Measurements from ENCODE around the gene PEF1. TPM values are rescaled to one million over a fixed set of nuclear protein-coding genes. Genes with fewer than 3 reads are reported as not detected.

PEF1 gene
- total RNA-seq, 2 experiments from 2014 or later, result 55.2 to 58.0 TPM

DNA sequence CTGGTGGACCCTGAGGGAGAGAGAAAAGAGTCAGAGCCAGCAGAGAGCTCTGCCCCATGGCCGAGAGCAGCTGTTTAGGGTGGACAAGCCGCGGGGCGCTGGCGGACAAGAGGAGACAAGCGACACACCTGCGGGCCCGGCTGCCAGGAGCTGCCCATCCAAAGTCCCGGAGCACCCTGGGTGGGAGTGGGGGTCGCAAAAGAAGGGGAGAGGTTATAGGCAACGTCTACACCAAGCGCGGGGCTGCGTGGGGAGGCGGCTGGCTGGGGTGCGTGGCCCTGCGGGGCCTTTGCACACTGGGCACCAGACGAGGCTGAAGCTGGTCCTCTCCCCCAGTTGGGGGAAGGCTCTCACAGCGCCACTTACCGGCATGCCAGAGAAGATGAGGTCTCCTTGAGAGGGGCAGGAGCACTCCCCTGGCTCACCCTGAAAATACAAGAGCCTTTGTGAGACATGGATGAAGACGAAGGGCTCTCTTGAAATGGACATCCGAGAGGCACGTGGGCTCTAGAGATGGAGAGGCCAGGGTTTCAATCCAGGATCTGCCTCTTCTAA lies 35.1 kb upstream of the PEF1 start:
- Mint-ChIP-seq H3K9me3 (ENCODE audit: insufficient read depth) (no peaks in the 10 kb centered on the region), H3K4me3 (no peak overlapping the region), H3K27ac (no peak overlapping the region), H3K4me1 (ENCODE audit: low read depth) (no peaks in the 10 kb centered on the region), H3K36me3 (ENCODE audit: low read depth) (no peaks in the 10 kb centered on the region), H3K27me3 (ENCODE audit: low read depth) (peaks cover 10% of the 10 kb centered on the region)
- ChIA-PET CTCF (no interaction called here), POLR2A (no interaction called here)
- DNase-seq (no peak), ATAC-seq (no peak)

DNA sequence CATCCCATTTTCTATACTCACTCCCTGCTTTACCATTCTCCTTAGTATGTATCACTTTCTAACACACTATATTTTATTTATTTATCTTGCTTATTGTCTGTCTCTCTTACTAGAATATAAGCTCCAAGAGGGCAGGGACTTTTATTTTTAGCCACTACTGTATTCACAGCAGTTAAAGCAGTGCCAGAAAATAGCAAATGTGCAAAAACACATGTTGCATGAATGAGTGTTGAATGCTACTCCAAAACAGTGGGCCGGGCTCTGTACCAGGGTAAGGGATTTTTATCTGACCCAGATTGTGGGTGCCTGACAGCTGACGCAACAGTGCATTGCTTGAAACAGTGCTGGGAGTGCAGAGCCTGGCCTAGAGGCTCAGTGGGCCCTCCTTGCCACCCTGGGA lies 34.4 kb upstream of the PEF1 start:
- ATAC-seq (no peak), DNase-seq (no peak)
- peaks cover 10% of the 10 kb centered on the region for H3K27me3 Mint-ChIP-seq (ENCODE audit: low read depth)
- no peaks in the 10 kb centered on the region for H3K36me3 Mint-ChIP-seq (ENCODE audit: low read depth)
- H3K4me3 Mint-ChIP-seq, result no peak overlapping the region
- no peak overlapping the region for H3K27ac Mint-ChIP-seq
- ChIA-PET CTCF (no interaction called here), POLR2A (no interaction called here)
- no peaks in the 10 kb centered on the region for H3K9me3 Mint-ChIP-seq (ENCODE audit: insufficient read depth)
- H3K4me1 Mint-ChIP-seq (ENCODE audit: low read depth), result no peaks in the 10 kb centered on the region

DNA sequence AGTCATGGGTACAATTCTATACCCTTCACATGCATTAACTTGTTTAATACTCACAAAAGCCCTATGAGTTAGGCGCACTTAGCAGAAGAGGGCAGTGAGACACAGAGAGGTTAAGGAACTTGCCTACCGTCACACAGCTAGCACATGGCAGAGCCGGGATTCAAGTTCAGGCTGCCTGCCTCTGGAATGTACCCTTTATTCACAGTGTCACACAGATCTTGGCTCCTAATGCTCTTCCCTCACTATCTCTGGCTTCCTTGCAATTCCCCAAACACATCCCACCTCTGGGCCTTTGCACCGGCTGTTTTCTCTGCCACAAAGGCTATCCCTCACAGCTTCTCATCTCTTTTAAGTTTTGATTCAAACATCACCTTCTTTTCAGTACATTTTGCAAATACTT lies 34.0 kb upstream of the PEF1 start:
- DNase-seq (no peak), ATAC-seq (no peak)
- H3K36me3 Mint-ChIP-seq (ENCODE audit: low read depth), result no peaks in the 10 kb centered on the region
- H3K4me3 Mint-ChIP-seq, result no peak overlapping the region
- ChIA-PET CTCF (interaction anchor here (1.5 kb wide), 1 partner anchor 67 kb away, joined by 3 read pairs; no protein-coding TSS in a partner anchor), POLR2A (no interaction called here)
- H3K9me3 Mint-ChIP-seq (ENCODE audit: insufficient read depth), result no peaks in the 10 kb centered on the region
- no peak overlapping the region for H3K27ac Mint-ChIP-seq
- no peaks in the 10 kb centered on the region for H3K4me1 Mint-ChIP-seq (ENCODE audit: low read depth)
- peaks cover 10% of the 10 kb centered on the region for H3K27me3 Mint-ChIP-seq (ENCODE audit: low read depth)

DNA sequence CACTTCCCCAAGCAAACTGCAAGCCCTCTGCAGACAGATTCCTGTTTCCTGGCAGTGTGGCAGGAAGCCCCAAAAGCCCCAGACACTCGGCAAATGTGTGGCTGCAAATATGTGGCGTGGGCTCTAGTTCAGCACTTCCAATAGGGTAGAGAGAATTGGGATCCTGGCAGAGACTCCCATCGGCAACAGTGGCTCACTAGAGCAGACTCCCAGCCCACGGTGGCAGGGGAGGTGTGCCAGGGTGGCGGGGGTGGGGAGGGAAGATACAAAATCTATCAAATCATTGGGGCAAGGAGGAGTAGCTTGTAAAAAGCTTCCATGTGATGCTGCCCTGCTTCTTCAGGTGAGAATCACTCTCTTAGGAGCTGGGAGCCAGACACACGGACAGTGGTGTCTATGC lies 33.3 kb upstream of the PEF1 start:
- no peak overlapping the region for H3K4me3 Mint-ChIP-seq
- peaks cover 10% of the 10 kb centered on the region for H3K27me3 Mint-ChIP-seq (ENCODE audit: low read depth)
- no peak overlapping the region for H3K27ac Mint-ChIP-seq
- DNase-seq, result no peak
- no peaks in the 10 kb centered on the region for H3K9me3 Mint-ChIP-seq (ENCODE audit: insufficient read depth)
- no peaks in the 10 kb centered on the region for H3K36me3 Mint-ChIP-seq (ENCODE audit: low read depth)
- CTCF ChIA-PET, result interaction anchor here (0.7 to 1.6 kb wide), 3 partner anchors 39 to 111 kb away, joined by 3 to 6 read pairs (median 3); no protein-coding TSS in a partner anchor
- ATAC-seq, result no peak
- H3K4me1 Mint-ChIP-seq (ENCODE audit: low read depth), result no peaks in the 10 kb centered on the region
- POLR2A ChIA-PET, result no interaction called here

DNA sequence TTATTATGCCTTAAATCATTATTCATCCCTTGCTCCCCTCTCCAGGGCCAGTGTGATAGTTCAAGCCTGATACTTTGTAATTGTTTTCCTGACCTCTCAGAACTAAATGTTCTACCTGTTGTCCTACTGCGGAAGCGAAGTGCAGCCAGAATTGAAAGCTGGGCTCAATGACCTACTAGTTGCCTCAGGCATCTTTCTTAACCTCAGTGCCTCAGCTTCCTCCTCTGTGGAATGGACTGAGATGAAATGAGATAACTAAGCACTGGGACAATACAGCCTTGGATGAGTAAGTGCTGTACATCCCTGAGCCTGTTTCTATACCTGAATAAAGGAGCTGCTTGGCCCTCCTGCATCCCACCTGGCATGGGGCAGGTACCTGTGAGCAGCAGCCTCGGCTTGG lies 32.7 kb upstream of the PEF1 start:
- DNase-seq (no peak), ATAC-seq (no peak)
- H3K4me1 Mint-ChIP-seq (ENCODE audit: low read depth), result no peaks in the 10 kb centered on the region
- no peak overlapping the region for H3K4me3 Mint-ChIP-seq
- no peaks in the 10 kb centered on the region for H3K36me3 Mint-ChIP-seq (ENCODE audit: low read depth)
- H3K9me3 Mint-ChIP-seq (ENCODE audit: insufficient read depth), result no peaks in the 10 kb centered on the region
- ChIA-PET POLR2A (no interaction called here), CTCF (interaction anchor here (0.7 to 1.6 kb wide), 3 partner anchors 39 to 112 kb away, joined by 3 to 6 read pairs (median 3); no protein-coding TSS in a partner anchor)
- H3K27ac Mint-ChIP-seq, result no peak overlapping the region
- H3K27me3 Mint-ChIP-seq (ENCODE audit: low read depth), result peaks cover 10% of the 10 kb centered on the region

DNA sequence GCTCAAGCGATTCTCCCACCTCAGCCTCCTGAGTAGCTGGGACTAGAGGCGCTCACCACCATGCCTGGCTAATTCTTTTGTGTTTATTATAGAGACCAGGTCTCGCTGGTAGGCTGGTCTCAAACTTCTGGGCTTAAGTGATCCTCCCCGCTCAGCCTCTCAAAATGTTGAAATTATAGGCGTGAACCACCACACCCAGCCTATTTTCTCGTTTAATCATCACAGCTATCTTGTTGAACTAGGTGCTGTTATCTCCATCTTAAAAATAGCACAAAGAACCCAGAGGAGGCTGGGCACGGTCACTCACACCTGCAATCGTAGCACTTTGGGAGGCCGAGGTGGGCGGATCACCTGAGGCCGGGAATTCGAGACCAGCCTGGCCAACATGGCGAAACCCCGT lies 31.1 kb upstream of the PEF1 start:
- Mint-ChIP-seq H3K9me3 (ENCODE audit: insufficient read depth) (no peaks in the 10 kb centered on the region), H3K27ac (no peak overlapping the region), H3K4me3 (no peak overlapping the region), H3K27me3 (ENCODE audit: low read depth) (peaks cover 14% of the 10 kb centered on the region), H3K4me1 (ENCODE audit: low read depth) (peaks cover 2% of the 10 kb centered on the region), H3K36me3 (ENCODE audit: low read depth) (no peaks in the 10 kb centered on the region)
- no peak for ATAC-seq
- DNase-seq, result no peak
- ChIA-PET POLR2A (no interaction called here), CTCF (no interaction called here)

DNA sequence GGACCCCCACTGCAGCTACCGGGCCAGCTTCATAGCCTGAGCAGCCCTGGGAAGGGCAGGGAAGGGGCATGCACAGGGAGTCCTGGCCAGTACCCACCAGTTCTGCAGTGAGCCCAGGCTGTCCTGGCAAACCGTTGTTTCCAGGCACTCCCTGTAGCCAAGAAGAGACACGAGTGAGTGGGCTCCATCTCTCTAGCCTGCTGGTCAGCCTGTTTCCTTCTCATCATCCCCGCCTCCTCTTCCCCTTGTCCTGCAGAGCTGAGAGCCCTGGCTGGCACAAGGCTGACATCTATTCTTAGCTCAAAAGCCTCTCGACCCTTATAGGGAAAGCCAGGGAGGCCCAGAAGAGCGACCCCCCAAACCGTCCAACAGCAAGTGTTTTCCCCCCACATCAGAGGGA lies 30.5 kb upstream of the PEF1 start:
- CTCF ChIA-PET, result interaction anchor here (1.1 kb wide), 1 partner anchor 70 kb away, joined by 4 read pairs; no protein-coding TSS in a partner anchor
- no peak for ATAC-seq

DNA sequence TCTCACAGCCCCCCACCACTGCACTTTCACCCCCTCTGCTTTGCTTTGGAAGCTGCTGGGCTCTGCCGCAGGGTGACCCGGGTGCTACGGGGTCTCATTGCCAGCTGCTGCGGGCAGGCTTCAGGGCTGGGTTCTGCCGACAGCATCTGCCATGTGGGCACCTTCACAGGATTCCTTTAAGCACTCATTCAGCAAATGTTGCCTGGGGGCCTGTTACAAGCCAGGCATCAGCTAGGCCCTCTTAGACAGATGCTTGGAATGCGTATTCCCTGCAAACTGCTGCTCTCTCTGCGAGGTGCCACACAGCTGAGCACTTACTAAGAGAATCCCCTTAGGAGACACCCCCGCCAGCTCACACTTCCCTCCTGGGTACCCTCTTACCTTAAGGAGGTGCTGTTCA lies 29.9 kb upstream of the PEF1 start:
- DNase-seq, result no peak
- Mint-ChIP-seq H3K9me3 (ENCODE audit: insufficient read depth) (no peaks in the 10 kb centered on the region), H3K27me3 (ENCODE audit: low read depth) (peaks cover 21% of the 10 kb centered on the region), H3K36me3 (ENCODE audit: low read depth) (no peaks in the 10 kb centered on the region), H3K4me3 (no peak overlapping the region), H3K4me1 (ENCODE audit: low read depth) (peaks cover 6% of the 10 kb centered on the region), H3K27ac (no peak overlapping the region)
- ATAC-seq, result no peak
- POLR2A ChIA-PET, result no interaction called here
- CTCF ChIA-PET, result interaction anchor here (1.1 kb wide), 1 partner anchor 70 kb away, joined by 4 read pairs; no protein-coding TSS in a partner anchor

More for the DNA sequence above, 30.5 kb upstream of the PEF1 start:
- H3K36me3 Mint-ChIP-seq (ENCODE audit: low read depth), result no peaks in the 10 kb centered on the region
- peaks cover 17% of the 10 kb centered on the region for H3K27me3 Mint-ChIP-seq (ENCODE audit: low read depth)
- no peak overlapping the region for H3K4me3 Mint-ChIP-seq
- POLR2A ChIA-PET, result no interaction called here
- no peak for DNase-seq
- no peaks in the 10 kb centered on the region for H3K9me3 Mint-ChIP-seq (ENCODE audit: insufficient read depth)
- no peak overlapping the region for H3K27ac Mint-ChIP-seq
- H3K4me1 Mint-ChIP-seq (ENCODE audit: low read depth), result peaks cover 5% of the 10 kb centered on the region

DNA sequence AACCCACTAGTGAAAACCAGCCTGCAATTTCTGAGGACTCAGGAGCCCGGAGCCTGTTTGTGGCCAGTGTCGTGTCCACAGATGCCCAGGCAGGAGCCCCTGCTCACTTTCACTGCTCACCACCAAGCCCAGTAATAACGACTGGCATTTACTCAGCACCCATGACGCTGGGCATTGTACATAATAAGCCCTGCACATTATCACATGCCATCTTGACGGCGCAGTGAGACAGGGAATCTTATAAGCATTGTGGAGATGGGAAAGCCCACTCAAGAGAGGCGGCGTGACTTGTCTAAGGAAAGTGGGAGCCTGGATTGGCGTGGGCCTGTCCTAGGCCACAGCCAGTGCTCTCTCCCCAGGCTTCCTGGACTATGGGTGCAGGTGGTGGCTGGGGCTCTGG lies 28.8 kb upstream of the PEF1 start:
- DNase-seq, result no peak
- ChIA-PET CTCF (interaction anchor here (1.1 to 1.4 kb wide), 2 partner anchors 73 to 115 kb away, joined by 3 read pairs; no protein-coding TSS in a partner anchor), POLR2A (no interaction called here)
- no peak for ATAC-seq
- H3K9me3 Mint-ChIP-seq (ENCODE audit: insufficient read depth), result no peaks in the 10 kb centered on the region
- H3K27ac Mint-ChIP-seq, result no peak overlapping the region
- H3K4me1 Mint-ChIP-seq (ENCODE audit: low read depth), result peaks cover 6% of the 10 kb centered on the region
- no peak overlapping the region for H3K4me3 Mint-ChIP-seq
- H3K27me3 Mint-ChIP-seq (ENCODE audit: low read depth), result peaks cover 25% of the 10 kb centered on the region
- H3K36me3 Mint-ChIP-seq (ENCODE audit: low read depth), result no peaks in the 10 kb centered on the region

DNA sequence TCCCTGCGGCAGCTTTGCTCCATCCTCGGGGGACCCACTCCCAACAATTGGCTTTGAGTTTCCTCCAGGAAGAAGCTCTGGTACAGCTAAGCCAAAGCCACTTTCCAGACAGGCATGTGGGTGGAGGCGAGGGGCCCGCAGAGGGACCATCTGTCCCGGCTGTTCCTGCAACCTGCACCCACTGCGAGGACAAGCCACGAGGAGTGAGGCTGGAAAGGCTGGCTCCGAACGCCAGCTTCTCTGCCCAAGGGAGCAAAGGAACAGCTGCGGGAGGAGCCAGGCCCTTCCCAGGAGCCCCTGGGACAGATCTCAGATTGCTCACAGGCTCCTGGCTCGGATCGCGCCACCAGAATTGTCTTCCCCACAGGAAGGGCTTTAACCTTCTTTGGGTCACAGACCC lies 28.3 kb upstream of the PEF1 start:
- no peak for ATAC-seq
- H3K27me3 Mint-ChIP-seq (ENCODE audit: low read depth), result peaks cover 23% of the 10 kb centered on the region
- H3K36me3 Mint-ChIP-seq (ENCODE audit: low read depth), result no peaks in the 10 kb centered on the region
- no peak overlapping the region for H3K4me3 Mint-ChIP-seq
- no peak overlapping the region for H3K27ac Mint-ChIP-seq
- POLR2A ChIA-PET, result no interaction called here
- no peak for DNase-seq
- no peaks in the 10 kb centered on the region for H3K9me3 Mint-ChIP-seq (ENCODE audit: insufficient read depth)
- CTCF ChIA-PET, result interaction anchor here (1.1 to 1.4 kb wide), 2 partner anchors 73 to 116 kb away, joined by 3 read pairs; no protein-coding TSS in a partner anchor
- H3K4me1 Mint-ChIP-seq (ENCODE audit: low read depth), result peaks cover 6% of the 10 kb centered on the region

DNA sequence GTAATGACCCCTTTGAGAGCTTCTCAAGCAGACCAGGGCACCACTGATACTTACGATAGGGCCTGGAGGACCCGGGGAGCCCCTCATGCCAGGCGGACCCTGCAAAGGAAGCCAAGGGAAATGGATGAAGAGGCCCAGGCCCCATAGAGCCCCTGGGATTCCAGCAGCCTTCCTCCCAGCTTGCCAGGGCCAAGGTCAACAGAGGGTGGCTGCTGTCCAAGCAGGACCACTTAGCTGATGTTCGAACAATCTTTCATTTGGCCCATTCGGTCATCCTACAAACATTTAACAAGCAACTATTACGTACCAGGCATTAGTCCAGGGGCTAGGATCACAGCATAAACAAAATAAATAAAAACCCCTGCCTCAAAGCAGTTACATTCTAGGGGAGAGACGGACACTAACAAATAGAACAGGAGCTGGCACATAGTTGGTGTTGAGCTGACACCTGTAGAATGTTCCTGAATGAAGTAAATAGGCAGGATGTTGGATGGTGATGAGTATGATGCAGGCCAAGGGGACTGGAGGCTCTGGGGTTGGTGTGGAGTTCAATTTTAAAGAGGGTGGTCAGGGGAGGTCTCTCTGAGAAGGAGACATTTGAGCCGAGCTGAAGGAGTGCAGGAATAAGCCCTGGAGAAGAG lies 27.0 kb upstream of the PEF1 start:
- Mint-ChIP-seq H3K27me3 (ENCODE audit: low read depth) (peaks cover 19% of the 10 kb centered on the region), H3K27ac (peak overlapping the region; percentile 22), H3K36me3 (ENCODE audit: low read depth) (no peaks in the 10 kb centered on the region), H3K4me1 (ENCODE audit: low read depth) (peaks cover 6% of the 10 kb centered on the region), H3K9me3 (ENCODE audit: insufficient read depth) (no peaks in the 10 kb centered on the region), H3K4me3 (no peak overlapping the region)
- ATAC-seq (no peak), DNase-seq (no peak)
- CTCF ChIA-PET, result interaction anchor here (1.0 to 3.0 kb wide), 4 partner anchors 9 to 117 kb away, joined by 3 to 21 read pairs (median 7); no protein-coding TSS in a partner anchor
- POLR2A ChIA-PET, result no interaction called here

DNA sequence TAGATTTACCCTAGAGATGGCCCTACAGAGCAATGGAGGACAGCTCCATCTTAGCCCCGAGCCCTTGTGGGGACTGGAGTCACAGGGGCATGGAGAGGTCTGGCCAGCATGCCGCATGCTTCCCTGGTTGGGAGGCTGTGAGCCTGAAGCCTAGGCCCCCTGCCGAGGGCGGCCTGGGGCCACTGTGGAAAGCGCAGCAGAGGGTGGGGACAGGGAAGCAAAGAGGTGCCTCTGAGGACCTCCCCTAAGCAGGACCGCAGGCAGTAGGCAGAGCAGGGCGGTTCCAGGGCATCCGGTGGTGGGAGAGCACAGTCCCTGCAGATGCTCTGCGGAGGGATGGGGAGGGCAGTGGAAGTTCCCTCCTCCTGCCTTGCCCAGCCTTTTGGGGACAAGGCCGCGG lies 26.5 kb upstream of the PEF1 start:
- no peaks in the 10 kb centered on the region for H3K36me3 Mint-ChIP-seq (ENCODE audit: low read depth)
- no peak for ATAC-seq
- H3K27me3 Mint-ChIP-seq (ENCODE audit: low read depth), result peaks cover 19% of the 10 kb centered on the region
- POLR2A ChIA-PET, result no interaction called here
- CTCF ChIA-PET, result interaction anchor here (1.0 to 3.0 kb wide), 4 partner anchors 8 to 118 kb away, joined by 3 to 21 read pairs (median 7); no protein-coding TSS in a partner anchor
- no peak overlapping the region for H3K4me3 Mint-ChIP-seq
- no peak overlapping the region for H3K27ac Mint-ChIP-seq
- DNase-seq, result no peak
- peaks cover 6% of the 10 kb centered on the region for H3K4me1 Mint-ChIP-seq (ENCODE audit: low read depth)
- H3K9me3 Mint-ChIP-seq (ENCODE audit: insufficient read depth), result no peaks in the 10 kb centered on the region
